KG1 (cell line): ENCODE data around the gene ADAMTS9.
A peak's percentile ranks its signal among the peaks of the same experiment; 100 is the strongest.

Source experiments
- DNase-seq: peaks from one replicate; lab custom pipeline; 2025; lab: John Stamatoyannopoulos, UW

Gene ADAMTS9

GRCh38 chr3:64536166-64536565 is 151.6 kb downstream of the ADAMTS9 start:
- no peak for DNase-seq

DNA sequence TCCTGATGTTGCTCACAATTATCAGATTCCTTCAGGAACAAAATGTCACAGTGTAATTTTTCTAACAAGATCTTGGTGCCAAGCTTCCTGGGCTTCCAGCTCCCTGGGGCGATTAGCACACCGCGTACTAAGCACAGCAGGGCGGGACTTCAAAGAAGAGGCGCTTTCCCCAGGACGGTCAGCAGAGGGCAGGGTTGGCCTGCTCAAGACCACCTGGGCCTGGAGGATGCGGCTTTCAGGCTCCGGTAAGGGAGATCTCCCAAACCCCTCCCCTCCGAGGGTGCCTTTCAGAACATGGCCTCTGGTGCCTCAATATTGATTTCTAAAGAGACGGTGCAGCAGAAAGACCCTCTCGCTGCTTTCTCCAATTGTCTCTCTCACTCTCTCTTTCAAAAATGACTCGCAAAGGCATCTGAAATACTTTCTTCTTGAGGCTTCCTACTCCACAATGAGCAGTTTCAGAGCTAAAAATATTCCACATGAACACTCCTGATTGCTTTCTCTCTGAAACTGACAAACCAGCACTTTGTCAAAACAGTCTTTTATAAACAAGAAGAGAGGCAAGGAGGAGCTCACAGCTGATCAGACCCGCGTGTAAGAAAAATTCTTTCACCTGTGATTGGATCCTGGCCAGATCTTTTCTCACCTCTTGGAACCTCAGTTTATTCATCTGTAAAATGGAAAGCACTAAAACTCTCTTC is 154.0 kb downstream of the ADAMTS9 start:
- peak; percentile 1 for DNase-seq

DNA sequence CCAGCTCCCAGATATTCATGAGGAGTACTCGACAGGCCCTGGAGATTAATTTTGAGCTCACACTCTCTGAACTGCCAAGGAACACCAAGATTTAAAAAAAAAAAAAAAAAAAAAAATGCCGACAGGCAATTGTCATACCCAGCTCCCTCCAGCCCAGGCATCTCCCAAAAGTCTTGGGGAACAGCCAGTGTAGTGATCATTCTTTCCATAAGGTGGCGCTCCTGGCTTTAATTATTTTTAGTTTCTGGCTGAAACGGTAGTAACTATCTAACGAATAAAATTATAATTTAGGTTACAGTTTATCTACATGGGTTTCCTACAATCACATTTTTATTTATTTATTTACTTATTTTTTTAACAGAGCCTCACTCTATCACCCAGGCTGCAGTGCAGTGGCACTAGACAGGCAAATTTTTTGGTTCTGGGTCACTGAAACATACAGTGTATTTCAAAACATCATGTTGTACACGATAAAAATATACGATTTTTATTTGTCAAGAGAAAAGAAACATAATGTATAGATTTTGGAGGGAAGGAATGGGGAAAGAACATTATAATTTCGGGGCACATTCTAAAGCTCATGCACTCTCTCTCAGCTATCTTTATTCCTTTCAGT is 157.3 kb downstream of the ADAMTS9 start:
- DNase-seq = peak; percentile 4

- DNase-seq = no peak
These were observed 164.5 kb downstream of the ADAMTS9 start for GRCh38 chr3:64523324-64523723.

DNA sequence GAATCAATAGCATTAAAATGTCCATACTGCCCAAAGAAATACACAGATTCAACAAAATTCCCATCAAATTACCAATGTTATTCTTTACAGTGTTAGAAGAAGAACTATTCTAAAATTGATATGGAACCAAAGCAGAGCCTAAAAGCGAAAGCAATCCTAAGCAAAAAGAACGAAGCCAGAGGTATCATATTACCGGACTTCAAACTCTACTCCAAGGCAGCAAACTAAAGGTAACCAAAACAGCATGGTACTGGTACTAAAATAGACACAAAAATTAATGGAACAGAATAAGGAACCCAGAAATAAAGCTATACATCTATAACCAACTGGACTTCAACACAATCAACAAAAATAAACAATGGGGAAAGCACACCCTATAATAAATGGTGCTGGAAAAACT is 167.5 kb downstream of the ADAMTS9 start:
- DNase-seq = no peak

DNA sequence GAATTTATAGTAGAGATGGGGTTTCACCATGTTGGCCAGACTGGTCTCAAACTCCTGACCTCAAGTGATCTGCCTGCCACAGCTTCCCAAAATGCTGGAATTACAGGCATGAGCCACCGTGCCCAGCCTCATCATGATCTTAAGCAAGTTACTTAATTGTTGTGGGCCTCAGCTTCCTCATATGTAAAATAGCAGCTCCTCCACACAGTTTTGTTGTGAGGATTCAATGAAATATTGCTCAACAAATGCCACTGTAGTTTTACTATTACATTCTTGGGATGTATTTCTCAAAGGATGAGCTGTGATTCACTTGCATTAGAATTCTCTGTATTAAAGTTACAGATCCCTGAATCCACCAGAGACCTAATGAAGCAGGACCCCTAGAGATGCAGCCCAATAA is 168.8 kb downstream of the ADAMTS9 start:
- no peak for DNase-seq

- no peak for DNase-seq
These were observed 169.3 kb downstream of the ADAMTS9 start for GRCh38 chr3:64518496-64518895.

DNA sequence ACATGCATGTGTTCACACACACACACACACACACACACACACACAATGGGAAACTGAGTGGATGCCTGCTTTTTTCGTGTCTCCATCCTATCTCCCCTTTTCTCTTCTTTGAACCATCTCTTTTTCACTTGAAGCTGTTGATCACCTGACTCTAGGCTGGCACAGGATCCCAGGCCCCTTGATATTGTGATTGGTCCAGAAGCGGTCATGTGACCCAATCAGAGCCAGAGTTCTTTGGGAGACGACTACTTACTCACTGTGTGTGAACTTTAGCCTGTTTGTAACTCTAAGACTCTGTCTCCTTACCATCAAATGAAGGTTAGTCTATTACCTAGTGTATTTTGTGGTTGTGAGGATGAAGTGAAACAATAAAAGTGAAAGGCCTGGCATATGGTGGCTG is 172.9 kb downstream of the ADAMTS9 start:
- DNase-seq = no peak

GRCh38 chr3:64509206-64509605 is 178.6 kb downstream of the ADAMTS9 start:
- DNase-seq = no peak

GRCh38 chr3:64508140-64508539 is 179.7 kb downstream of the ADAMTS9 start:
- DNase-seq = no peak

GRCh38 chr3:64506255-64506654 is 181.5 kb downstream of the ADAMTS9 start:
- DNase-seq = no peak

DNA sequence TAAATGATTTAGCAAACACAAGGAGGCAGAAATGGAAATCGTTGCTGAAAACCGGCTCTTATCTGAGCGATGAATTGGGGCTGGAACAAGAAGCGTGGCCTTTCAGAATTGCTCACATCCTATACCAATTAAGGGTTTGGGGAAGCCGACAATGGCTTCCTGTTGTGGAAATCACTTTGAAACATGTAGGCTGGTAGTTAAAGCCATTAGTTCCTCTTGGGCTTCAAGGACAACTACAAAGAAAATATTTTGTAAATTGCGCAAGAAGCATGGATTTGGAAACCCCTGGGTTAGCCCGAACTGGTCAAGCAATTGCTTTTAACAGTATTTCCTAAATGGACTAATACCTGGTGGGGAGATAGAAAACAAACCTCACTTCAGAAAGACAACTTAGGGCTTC is 182.4 kb downstream of the ADAMTS9 start:
- no peak for DNase-seq

DNA sequence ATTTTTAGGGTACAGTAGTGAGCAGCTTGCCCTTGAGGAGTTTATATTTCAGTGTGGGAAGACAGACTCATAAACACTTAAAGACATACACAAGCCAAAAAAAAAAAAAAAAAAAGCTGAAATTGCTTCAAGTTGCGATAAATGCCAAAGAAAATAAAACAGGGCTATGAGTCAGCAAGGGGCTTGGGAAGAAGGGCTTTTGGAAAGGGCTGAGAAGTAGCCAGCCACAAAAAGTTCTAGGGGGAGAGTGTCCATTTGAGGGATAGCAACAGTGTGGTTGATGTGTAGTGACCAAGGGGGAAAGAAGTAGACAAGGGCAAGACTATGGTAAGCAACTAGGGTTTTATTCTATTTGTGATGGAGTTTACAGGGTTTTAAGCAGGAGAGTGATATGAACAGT is 185.5 kb downstream of the ADAMTS9 start:
- DNase-seq = no peak

DNA sequence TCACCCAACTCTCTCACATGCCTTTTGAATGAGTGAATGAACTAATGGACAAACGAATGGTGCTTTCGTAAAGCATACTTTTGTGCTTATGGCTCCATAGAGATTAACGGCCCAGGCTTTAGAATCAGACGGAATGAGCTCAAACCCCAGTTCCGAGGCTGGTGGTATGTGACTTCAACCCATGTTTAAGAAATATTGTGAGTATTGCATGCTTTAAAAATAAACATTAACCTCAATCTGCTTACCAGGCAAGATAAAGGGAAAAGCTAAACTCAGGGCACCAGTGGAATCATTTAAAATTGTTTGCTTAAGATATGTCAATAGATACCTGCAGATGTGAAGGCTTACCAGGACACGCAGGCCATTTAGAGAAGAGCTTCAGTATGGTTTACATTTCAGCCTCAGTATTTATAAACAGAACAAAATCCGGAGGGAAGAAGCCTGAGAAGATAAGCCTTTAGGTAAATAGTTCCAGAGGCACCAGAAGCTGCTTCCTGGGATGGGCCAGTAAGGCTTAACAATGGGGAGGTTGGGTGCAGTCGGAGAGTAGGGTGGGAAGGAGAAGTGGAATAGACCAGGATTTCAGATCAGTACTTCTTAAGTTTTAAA is 186.4 kb downstream of the ADAMTS9 start:
- no peak for DNase-seq

GRCh38 chr3:64496786-64497490 is 190.9 kb downstream of the ADAMTS9 start:
- DNase-seq = no peak

GRCh38 chr3:64495781-64496334 is 191.9 kb downstream of the ADAMTS9 start:
- DNase-seq = no peak

GRCh38 chr3:64495121-64495780 is 192.5 kb downstream of the ADAMTS9 start:
- no peak for DNase-seq

DNA sequence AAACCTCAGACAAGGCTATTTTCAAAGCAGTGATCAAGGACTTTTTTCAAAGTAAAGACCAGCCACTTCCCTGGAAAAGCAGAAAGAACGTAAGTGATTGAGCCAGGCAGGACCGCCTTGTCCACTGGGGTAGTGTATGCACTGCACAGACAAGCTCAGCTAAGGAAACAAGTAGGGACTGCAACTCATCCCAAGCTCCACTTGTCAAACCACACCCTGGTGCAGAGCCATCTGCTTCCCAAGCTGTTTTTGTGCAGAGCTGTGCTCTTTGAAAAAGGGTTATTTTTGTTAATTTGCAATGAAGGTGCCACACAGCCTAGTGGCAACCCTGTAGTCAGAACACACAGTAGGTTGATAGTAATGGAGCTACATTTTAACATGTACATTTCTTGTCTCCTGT is 193.3 kb downstream of the ADAMTS9 start:
- no peak for DNase-seq

GRCh38 chr3:64493149-64493548 is 194.7 kb downstream of the ADAMTS9 start:
- no peak for DNase-seq

GRCh38 chr3:64491843-64492242 is 196.0 kb downstream of the ADAMTS9 start:
- no peak for DNase-seq

- DNase-seq = no peak
These were observed 197.5 kb downstream of the ADAMTS9 start for GRCh38 chr3:64490180-64490724.
